IMR-90 (cell line): Measurements from ENCODE around the gene ATP7A. TPM values are rescaled to one million over a fixed set of nuclear protein-coding genes. Genes with fewer than 3 reads are reported as not detected.

Source experiments
- ATAC-seq: fragments of 200-7000 bp; cut with Tn5 transposase; 2 replicates; pipeline ENCODE4 v1.9.1; 2020; ENCODE audit warnings: low read depth, mild to moderate bottlenecking, moderate library complexity
- BruUV-seq: library from RNA; stranded (reverse); fragments of 400-500 nt; replicated peaks from 2 replicates; lab custom pipeline; 2021; lab: Mats Ljungman, UMichigan
- CTCF ChIA-PET: fragments of 300-600 bp; formaldehyde crosslinking; extraction: SDS; loops from one replicate; lab custom pipeline; 2021; ENCODE audit warnings: antibody characterized with exemption; lab: Yijun Ruan, JAX
- POLR2A ChIA-PET: fragments of 300-600 bp; sonication (Branson Sonifier 250); formaldehyde crosslinking; loops from one replicate; lab custom pipeline; 2022; ENCODE audit warnings: antibody characterized with exemption; ENCODE audit not compliant: unreplicated experiment; lab: Charles Lee
- DNase-seq: peaks from one replicate; pipeline ENCODE4 v3.0.0; 2013
- H2AFZ ChIP-seq: replicated peaks from 2 replicates; pipeline ENCODE3; 2013; ENCODE audit warnings: low read length, mild to moderate bottlenecking; ENCODE audit not compliant: poor library complexity
- H2AK5ac ChIP-seq: 2 replicates; pipeline ENCODE4 v1.6.1; 2013; ENCODE audit warnings: low read depth, low read length, inconsistent platforms
- H2AK9ac ChIP-seq: replicated peaks from 2 replicates; pipeline ENCODE3; 2013; ENCODE audit warnings: mild to moderate bottlenecking, low read depth, low read length, moderate library complexity; ENCODE audit not compliant: poor library complexity
- H2BK120ac ChIP-seq: 2 replicates; pipeline ENCODE4 v1.6.1; 2013; ENCODE audit warnings: low read depth, low read length, inconsistent platforms
- H2BK15ac ChIP-seq: 3 replicates; pipeline ENCODE4 v1.6.1; 2013; ENCODE audit warnings: low read depth, low read length, inconsistent platforms
- H2BK20ac ChIP-seq: 2 replicates; pipeline ENCODE4 v1.6.1; 2013; ENCODE audit warnings: low read depth, mild to moderate bottlenecking, inconsistent platforms, low read length, moderate library complexity
- H2BK5ac ChIP-seq: 2 replicates; pipeline ENCODE4 v1.6.1; 2013; ENCODE audit warnings: mild to moderate bottlenecking, low read depth, low read length, inconsistent platforms; ENCODE audit not compliant: poor library complexity, severe bottlenecking
- H3K14ac ChIP-seq: replicated peaks from 2 replicates; pipeline ENCODE4 v1.6.1; 2013; ENCODE audit warnings: low read depth, low read length, inconsistent platforms
- H3K18ac ChIP-seq: 2 replicates; pipeline ENCODE4 v1.6.1; 2013; ENCODE audit warnings: low read depth, low read length, control low read depth
- H3K23ac ChIP-seq: 2 replicates; pipeline ENCODE4 v1.6.1; 2013; ENCODE audit warnings: low read depth, low read length, inconsistent platforms
- H3K27ac ChIP-seq: 2 replicates; pipeline ENCODE4 v1.5.1; 2013; ENCODE audit warnings: mild to moderate bottlenecking, control low read depth, low read length; ENCODE audit not compliant: insufficient read depth
- H3K27me3 ChIP-seq: 2 replicates; pipeline ENCODE4 v1.6.1; 2013; ENCODE audit warnings: low read length; ENCODE audit not compliant: control insufficient read depth, insufficient read depth
- H3K36me3 ChIP-seq: 2 replicates; pipeline ENCODE4 v1.6.1; 2013; ENCODE audit warnings: low read length, mixed read lengths; ENCODE audit not compliant: control insufficient read depth, insufficient read depth
- H3K4ac ChIP-seq: 2 replicates; pipeline ENCODE4 v1.6.1; 2013; ENCODE audit warnings: low read depth, low read length, inconsistent platforms
- H3K4me1 ChIP-seq: 2 replicates; pipeline ENCODE4 v1.6.1; 2013; ENCODE audit warnings: low read length, mixed read lengths; ENCODE audit not compliant: control insufficient read depth, insufficient read depth
- H3K4me2 ChIP-seq: 2 replicates; pipeline ENCODE4 v1.6.1; 2013; ENCODE audit warnings: low read depth, mild to moderate bottlenecking, control low read depth, low read length, moderate library complexity
- H3K4me3 ChIP-seq: 2 replicates; pipeline ENCODE4 v1.5.1; 2013; ENCODE audit warnings: low read depth, mild to moderate bottlenecking, control low read depth, low read length, moderate library complexity; ENCODE audit not compliant: insufficient read depth
- H3K56ac ChIP-seq: 2 replicates; pipeline ENCODE4 v1.6.1; 2013; ENCODE audit warnings: low read length, inconsistent platforms; ENCODE audit not compliant: insufficient read depth; ENCODE audit errors: extremely low read depth
- H3K79me1 ChIP-seq, 2 experiments: 2 replicates each; pipeline ENCODE4 v1.6.1; 2013; ENCODE audit warnings: low read length in 2 of 2, inconsistent platforms in 1 of 2, low read depth in 1 of 2
- H3K9ac ChIP-seq: 2 replicates; pipeline ENCODE4 v1.6.1; 2013; ENCODE audit warnings: low read depth, low read length, control low read depth
- H3K9me1 ChIP-seq: 2 replicates; pipeline ENCODE4 v1.6.1; 2013; ENCODE audit warnings: low read length, inconsistent platforms; ENCODE audit not compliant: insufficient read depth
- H3K9me3 ChIP-seq: 2 replicates; pipeline ENCODE4 v1.6.1; 2013; ENCODE audit warnings: low read length; ENCODE audit not compliant: control insufficient read depth, insufficient read depth
- H4K20me1 ChIP-seq: 2 replicates; pipeline ENCODE4 v1.6.1; 2013; ENCODE audit warnings: low read length, inconsistent platforms; ENCODE audit not compliant: insufficient read depth
- H4K5ac ChIP-seq: 2 replicates; pipeline ENCODE4 v1.6.1; 2013; ENCODE audit warnings: mild to moderate bottlenecking, low read depth, low read length, control low read depth
- H4K8ac ChIP-seq, 2 experiments: 2 replicates each; pipeline ENCODE4 v1.6.1; 2013; ENCODE audit warnings: low read depth in 2 of 2, low read length in 2 of 2, control low read depth in 1 of 2, inconsistent platforms in 1 of 2
- H4K91ac ChIP-seq: 2 replicates; pipeline ENCODE4 v1.6.1; 2013; ENCODE audit warnings: low read depth, low read length, inconsistent platforms; ENCODE audit not compliant: insufficient read depth
- CEBPB ChIP-seq: IDR thresholded peaks from 2 replicates; pipeline ENCODE4 v1.6.1; 2012; ENCODE audit warnings: low read depth, low read length, improper control_type of control experiment
- CHD1 ChIP-seq: IDR thresholded peaks from 2 replicates; pipeline ENCODE4 v1.6.1; 2012; ENCODE audit warnings: low read depth, low read length, improper control_type of control experiment
- POLR2A ChIP-seq: IDR thresholded peaks from 2 replicates; pipeline ENCODE4 v1.6.1; 2012; ENCODE audit warnings: mild to moderate bottlenecking, low read depth, low read length
- RAD21 ChIP-seq: IDR thresholded peaks from 2 replicates; pipeline ENCODE4 v1.6.1; 2012; ENCODE audit warnings: low read length, improper control_type of control experiment
- whole genome bisulfite sequencing, 2 experiments: methylation state at CpG; one replicate each; pipeline versions ENCODE4 v1.1.5 to v1.1.7; 2013; ENCODE audit warnings: missing lambda C conversion rate in 2 of 2; ENCODE audit not compliant: insufficient read length in 1 of 2; ENCODE audit errors: extremely low coverage in 2 of 2; 5-methylcytosine and 5-hydroxymethylcytosine counted together
- dilution Hi-C: fragments of 300-500 bp; cut with HindIII; formaldehyde crosslinking; loops from one replicate; pipeline ENCODE4 v1.14.3; 2018; ENCODE audit warnings: low sequenced_read_pairs; ENCODE audit not compliant: unreplicated experiment
- in situ Hi-C: fragments of 300-500 bp; cut with MboI; formaldehyde crosslinking; loops from 3 replicates; pipeline ENCODE4 v1.14.3; 2019; ENCODE audit warnings: low sequenced_read_pairs, inconsistent platforms, mixed read lengths
- intact Hi-C: fragments of 100-400 bp; cut with micrococcal nuclease; formaldehyde crosslinking; loops from 2 replicates; pipeline ENCODE4 v1.10.0; 2022
- polyA plus RNA-seq, 3 experiments: library from polyadenylated mRNA; depleted of rRNA; stranded (reverse); fragments of >200 nt; gene quantifications; 2 replicates each; pipeline ENCODE4 v1.2.3, GENCODE V29; 2012; ENCODE audit warnings: low replicate concordance in 1 of 3
- total RNA-seq: library from RNA; depleted of rRNA; stranded (reverse); fragments of >200 nt; gene quantifications from 2 replicates; pipeline ENCODE4 v1.2.3, GENCODE V29; 2012

The ATP7A gene
- total and polyA plus RNA-seq, 2 of the 4 experiments (the other 2 are of a cell fraction) = 4.2 to 22.4 TPM

GRCh38 chrX:78046362-78046761 lies 135.9 kb downstream of the ATP7A start:
- BruUV-seq = no TSS peak
- Histone ChIP-seq H3K9me1 (no peaks in the 10 kb centered on the region), H3K14ac (no peak overlapping the region), H2BK120ac (no peak overlapping the region), H2AK9ac (no peak overlapping the region), H4K5ac (no peak overlapping the region), H3K9me3 (no peaks in the 10 kb centered on the region), H3K23ac (no peak overlapping the region), H2AFZ (no peak overlapping the region), H2BK20ac (no peak overlapping the region), H3K36me3 (no peaks in the 10 kb centered on the region), H4K20me1 (no peaks in the 10 kb centered on the region), H3K4me1 (no peaks in the 10 kb centered on the region), H3K79me1 (no peaks in the 10 kb centered on the region), H4K8ac (no peak overlapping the region), H2BK15ac (no peak overlapping the region), H3K9ac (no peak overlapping the region), H3K27me3 (no peaks in the 10 kb centered on the region), H2BK5ac (no peak overlapping the region), H4K91ac (no peak overlapping the region), H3K4me3 (no peak overlapping the region), H3K56ac (no peak overlapping the region), H3K4me2 (no peak overlapping the region), H3K27ac (no peak overlapping the region), H3K18ac (no peak overlapping the region), H2AK5ac (no peak overlapping the region), H3K4ac (no peak overlapping the region)
- ChIA-PET CTCF (no interaction called here), POLR2A (no interaction called here)
- WGBS, 2 experiments = no CpG with 5 or more reads among the region's 4 CpGs
- dilution Hi-C loops = no loop called here
- intact Hi-C loops = no loop called here
- in situ Hi-C loops = no loop called here
- TF ChIP-seq RAD21 (no peak), POLR2A (no peak), CEBPB (no peak), CHD1 (no peak)
- ATAC-seq (no peak), DNase-seq (no peak)
